Fibroblast of villous mesenchyme (primary cell): ENCODE data around the gene SCYGR7. TPM values are rescaled to one million over a fixed set of nuclear protein-coding genes. Genes with fewer than 3 reads are reported as not detected.

Experiments
- DNase-seq: peaks from one replicate; pipeline ENCODE4 v3.0.0-alpha.2; 2010; ENCODE audit warnings: low read depth
- H3K4me3 ChIP-seq: 2 replicates; pipeline ENCODE4 v1.5.1; 2011; ENCODE audit warnings: low read depth, mild to moderate bottlenecking, low read length
- CTCF ChIP-seq: IDR thresholded peaks from 2 replicates; pipeline ENCODE4 v1.5.1; 2012; ENCODE audit warnings: low read depth, mild to moderate bottlenecking, low read length; ENCODE audit not compliant: insufficient read depth
- small RNA-seq: library from RNA; depleted of rRNA; stranded (forward); fragments of <200 nt; gene quantifications from one replicate; pipeline ENCODE3, GENCODE V24; 2012
- total RNA-seq: library from RNA; depleted of rRNA; stranded (reverse); fragments of >200 nt; gene quantifications from 2 replicates; pipeline ENCODE4 v1.2.3, GENCODE V29; 2012

SCYGR7 gene
- total RNA-seq, 1 donor = not detected

GRCh38 chr2:227772932-227773331, 44.8 kb downstream of the SCYGR7 start:
- no peak for DNase-seq
- TF ChIP-seq CTCF = no peak
- no peak overlapping the region for H3K4me3 ChIP-seq

GRCh38 chr2:227774011-227774624, 46.0 kb downstream of the SCYGR7 start:
- H3K4me3 ChIP-seq = no peak overlapping the region
- peak; percentile 23 for TF ChIP-seq CTCF
- peak; percentile 14 for DNase-seq

- DNase-seq = peak; percentile 9
- no peak overlapping the region for H3K4me3 ChIP-seq
- no peak for TF ChIP-seq CTCF
Measured at GRCh38 chr2:227774895-227775842, 47.0 kb downstream of the SCYGR7 start.

Small RNA genes lying within 50 kb of the gene (small RNA-seq; reads per million reads assigned to genes)
- not detected for gene RNA5SP121
- not detected for gene SNRPGP8

Other genes with a start within 250 kb of the SCYGR7 start
- gene SCYGR2, start 129.4 kb upstream of the SCYGR7 start, total RNA-seq = not detected in 2 replicates
- gene SCYGR3, start 113.5 kb upstream of the SCYGR7 start, total RNA-seq = not detected in 2 replicates
- gene SCYGR4, start 110.8 kb upstream of the SCYGR7 start, total RNA-seq = not detected in 2 replicates
- gene SCYGR5, start 61.5 kb upstream of the SCYGR7 start, total RNA-seq = not detected in 2 replicates
- under 0.01 and 0.32 TPM in 2 replicates for gene SLC19A3, start 10.3 kb upstream of the SCYGR7 start, total RNA-seq
- gene SCYGR6, start 3.6 kb upstream of the SCYGR7 start, total RNA-seq = not detected in 2 replicates
- gene SCYGR8, start 17.6 kb downstream of the SCYGR7 start, total RNA-seq = not detected in 2 replicates
- 0.43 TPM in 1 of 2 replicates, not detected in the other for gene CCL20, start 85.5 kb downstream of the SCYGR7 start, total RNA-seq
- 0.64 TPM in 1 of 2 replicates, not detected in the other for gene DAW1, start 143.3 kb downstream of the SCYGR7 start, total RNA-seq